ENCODE data around the gene SAXO1. TPM values are rescaled to one million over a fixed set of nuclear protein-coding genes. Genes with fewer than 3 reads are reported as not detected.
"Not testable (repeated sequence)": the region's sequence is repeated elsewhere in the genome, so short reads cannot be mapped to it uniquely, and the experiment has no call there.

Gene SAXO1
- total and polyA plus RNA-seq, 9 donors, result 0.04 to 0.22 (median 0.11) TPM

- Histone ChIP-seq H3K27ac (ENCODE audit: low read length) (no peak overlapping the region), H3K4me3 (ENCODE audit: low read length) (no peak overlapping the region), H3K9me3 (replicated peaks; ENCODE audit: control insufficient read depth, low read depth, low read length) (peaks cover 4% of the 10 kb centered on the region), H3K4me1 (ENCODE audit: control insufficient read depth, insufficient read depth, low read length) (no peaks in the 10 kb centered on the region), H3K36me3 (ENCODE audit: control insufficient read depth, insufficient read depth, low read length) (no peaks in the 10 kb centered on the region), H3K27me3 (ENCODE audit: control insufficient read depth, insufficient read depth, low read length) (no peaks in the 10 kb centered on the region)
- DNase-seq, result no peak
- 86% methylated on average over 14 of the region's 16 CpGs for WGBS (ENCODE audit: insufficient coverage)
Observed at GRCh38 chr9:19000133-19000532, 32.9 kb downstream of the SAXO1 start.

- Histone ChIP-seq H3K9me3 (replicated peaks; ENCODE audit: control insufficient read depth, low read depth, low read length) (peaks cover 4% of the 10 kb centered on the region), H3K4me3 (ENCODE audit: low read length) (no peak overlapping the region), H3K36me3 (ENCODE audit: control insufficient read depth, insufficient read depth, low read length) (no peaks in the 10 kb centered on the region), H3K27me3 (ENCODE audit: control insufficient read depth, insufficient read depth, low read length) (no peaks in the 10 kb centered on the region), H3K27ac (ENCODE audit: low read length) (no peak overlapping the region), H3K4me1 (ENCODE audit: control insufficient read depth, insufficient read depth, low read length) (no peaks in the 10 kb centered on the region)
- DNase-seq, result no peak
- 95% methylated on average over 20 of the region's 28 CpGs for WGBS (ENCODE audit: insufficient coverage)
Observed at GRCh38 chr9:18999173-18999785, 33.7 kb downstream of the SAXO1 start.

GRCh38 chr9:18997151-18997550 is 35.9 kb downstream of the SAXO1 start:
- Histone ChIP-seq H3K4me3 (ENCODE audit: low read length) (no peak overlapping the region), H3K27me3 (ENCODE audit: control insufficient read depth, insufficient read depth, low read length) (no peaks in the 10 kb centered on the region), H3K4me1 (ENCODE audit: control insufficient read depth, insufficient read depth, low read length) (no peaks in the 10 kb centered on the region), H3K27ac (ENCODE audit: low read length) (no peak overlapping the region), H3K9me3 (replicated peaks; ENCODE audit: control insufficient read depth, low read depth, low read length) (peaks cover 4% of the 10 kb centered on the region), H3K36me3 (ENCODE audit: control insufficient read depth, insufficient read depth, low read length) (no peaks in the 10 kb centered on the region)
- WGBS (ENCODE audit: insufficient coverage), result no CpG with 5 or more reads among the region's 2 CpGs
- no peak for DNase-seq

GRCh38 chr9:18996211-18996610 is 36.8 kb downstream of the SAXO1 start:
- H3K27me3 ChIP-seq (ENCODE audit: control insufficient read depth, insufficient read depth, low read length), result no peaks in the 10 kb centered on the region
- H3K4me1 ChIP-seq (ENCODE audit: control insufficient read depth, insufficient read depth, low read length), result no peaks in the 10 kb centered on the region
- no peak overlapping the region for H3K27ac ChIP-seq (ENCODE audit: low read length)
- no peak overlapping the region for H3K4me3 ChIP-seq (ENCODE audit: low read length)
- peaks cover 4% of the 10 kb centered on the region for H3K9me3 ChIP-seq (replicated peaks; ENCODE audit: control insufficient read depth, low read depth, low read length)
- H3K36me3 ChIP-seq (ENCODE audit: control insufficient read depth, insufficient read depth, low read length), result no peaks in the 10 kb centered on the region
- no CpG with 5 or more reads among the region's 3 CpGs for WGBS (ENCODE audit: insufficient coverage)
- DNase-seq, result no peak

GRCh38 chr9:18994263-18994916 is 38.6 kb downstream of the SAXO1 start:
- no peaks in the 10 kb centered on the region for H3K36me3 ChIP-seq (ENCODE audit: control insufficient read depth, insufficient read depth, low read length)
- H3K27ac ChIP-seq (ENCODE audit: low read length), result no peak overlapping the region
- DNase-seq, result no peak
- no peak overlapping the region for H3K4me3 ChIP-seq (ENCODE audit: low read length)
- WGBS (ENCODE audit: insufficient coverage), result 23% methylated on average over 3 of the region's 10 CpGs
- peaks cover 4% of the 10 kb centered on the region for H3K9me3 ChIP-seq (replicated peaks; ENCODE audit: control insufficient read depth, low read depth, low read length)
- H3K4me1 ChIP-seq (ENCODE audit: control insufficient read depth, insufficient read depth, low read length), result no peaks in the 10 kb centered on the region
- no peaks in the 10 kb centered on the region for H3K27me3 ChIP-seq (ENCODE audit: control insufficient read depth, insufficient read depth, low read length)

DNA sequence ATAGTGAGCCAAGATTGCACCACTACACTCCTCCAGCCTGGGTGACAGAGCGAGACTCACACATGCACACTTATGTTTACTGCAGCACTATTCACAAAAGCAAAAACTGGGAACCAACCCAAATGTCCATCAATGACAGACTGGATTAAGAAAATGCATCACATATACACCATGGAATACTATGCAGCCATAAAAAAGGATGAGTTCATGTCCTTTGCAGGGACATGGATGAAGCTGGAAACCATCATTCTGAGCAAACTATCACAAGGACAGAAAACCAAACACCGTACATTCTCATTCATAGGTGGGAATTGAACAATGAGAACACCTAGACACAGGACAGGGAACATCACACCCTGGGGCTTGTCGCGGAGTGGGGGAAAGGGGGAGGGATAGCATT is 41.8 kb downstream of the SAXO1 start:
- not testable (repeated sequence) for H3K4me1 ChIP-seq (ENCODE audit: control insufficient read depth, insufficient read depth, low read length); H3K27ac ChIP-seq (ENCODE audit: low read length); H3K27me3 ChIP-seq (ENCODE audit: control insufficient read depth, insufficient read depth, low read length); DNase-seq; H3K36me3 ChIP-seq (ENCODE audit: control insufficient read depth, insufficient read depth, low read length); H3K4me3 ChIP-seq (ENCODE audit: low read length); H3K9me3 ChIP-seq (replicated peaks; ENCODE audit: control insufficient read depth, low read depth, low read length)
- WGBS (ENCODE audit: insufficient coverage), result 100% methylated on average over 1 of the region's 4 CpGs

- Histone ChIP-seq H3K27ac (ENCODE audit: low read length) (no peak overlapping the region), H3K4me3 (ENCODE audit: low read length) (no peak overlapping the region), H3K9me3 (replicated peaks; ENCODE audit: control insufficient read depth, low read depth, low read length) (no peaks in the 10 kb centered on the region), H3K36me3 (ENCODE audit: control insufficient read depth, insufficient read depth, low read length) (no peaks in the 10 kb centered on the region), H3K27me3 (ENCODE audit: control insufficient read depth, insufficient read depth, low read length) (no peaks in the 10 kb centered on the region), H3K4me1 (ENCODE audit: control insufficient read depth, insufficient read depth, low read length) (peaks cover under 1% of the 10 kb centered on the region)
- 93% methylated on average over 3 of the region's 5 CpGs for WGBS (ENCODE audit: insufficient coverage)
- DNase-seq, result no peak
Observed at GRCh38 chr9:18990494-18990893, 42.5 kb downstream of the SAXO1 start.

DNA sequence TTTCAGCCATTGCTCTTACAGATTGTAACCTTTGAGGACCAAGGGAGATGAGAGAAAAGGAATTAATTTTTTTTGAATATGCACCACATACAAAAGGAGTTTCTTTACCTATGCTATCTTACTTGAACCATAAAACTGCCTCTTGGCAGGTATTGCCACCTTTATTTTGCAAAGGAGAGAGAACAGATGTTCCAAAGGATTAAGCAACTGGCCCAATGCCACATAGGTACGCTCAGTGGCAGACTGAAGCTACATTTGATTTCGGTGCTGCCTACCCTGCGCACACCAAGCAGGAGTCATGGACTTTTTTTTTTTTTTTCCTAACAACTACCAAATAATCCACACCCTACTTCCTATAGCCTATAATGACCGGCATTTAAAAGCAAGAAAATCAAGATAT is 43.1 kb downstream of the SAXO1 start:
- Histone ChIP-seq H3K27ac (ENCODE audit: low read length) (no peak overlapping the region), H3K36me3 (ENCODE audit: control insufficient read depth, insufficient read depth, low read length) (no peaks in the 10 kb centered on the region), H3K27me3 (ENCODE audit: control insufficient read depth, insufficient read depth, low read length) (no peaks in the 10 kb centered on the region), H3K4me1 (ENCODE audit: control insufficient read depth, insufficient read depth, low read length) (peaks cover 2% of the 10 kb centered on the region), H3K4me3 (ENCODE audit: low read length) (no peak overlapping the region), H3K9me3 (replicated peaks; ENCODE audit: control insufficient read depth, low read depth, low read length) (no peaks in the 10 kb centered on the region)
- WGBS (ENCODE audit: insufficient coverage), result 80% methylated on average over 1 of the region's 4 CpGs
- DNase-seq, result no peak

- no CpG with 5 or more reads among the region's 2 CpGs for WGBS (ENCODE audit: insufficient coverage)
Observed at GRCh38 chr9:18989097-18989496, 43.9 kb downstream of the SAXO1 start.

DNA sequence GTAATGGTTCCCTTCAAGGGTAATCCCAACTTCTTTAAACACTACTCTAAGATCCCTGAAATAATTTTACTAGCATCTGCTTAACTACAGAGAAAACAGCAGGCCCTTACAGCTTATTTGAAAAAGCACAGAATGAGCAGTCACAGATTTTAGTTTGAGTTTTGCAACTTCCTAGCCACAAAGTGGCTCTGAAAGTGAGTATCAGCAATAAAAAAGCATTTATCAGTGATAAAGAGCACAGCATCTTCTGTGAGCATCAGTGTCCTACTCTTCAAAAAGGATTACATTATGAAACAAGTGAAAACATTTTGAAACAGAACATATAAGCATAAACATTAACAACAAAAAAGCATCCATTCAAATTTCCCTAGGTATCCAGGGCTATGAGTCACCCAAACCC is 45.0 kb downstream of the SAXO1 start:
- H3K4me1 ChIP-seq (ENCODE audit: control insufficient read depth, insufficient read depth, low read length), result peaks cover 2% of the 10 kb centered on the region
- no peaks in the 10 kb centered on the region for H3K36me3 ChIP-seq (ENCODE audit: control insufficient read depth, insufficient read depth, low read length)

More at GRCh38 chr9:18989097-18989496, 43.9 kb downstream of the SAXO1 start:
- H3K4me1 ChIP-seq (ENCODE audit: control insufficient read depth, insufficient read depth, low read length), result peaks cover 2% of the 10 kb centered on the region
- H3K27ac ChIP-seq (ENCODE audit: low read length), result no peak overlapping the region
- H3K27me3 ChIP-seq (ENCODE audit: control insufficient read depth, insufficient read depth, low read length), result no peaks in the 10 kb centered on the region
- DNase-seq, result no peak
- H3K36me3 ChIP-seq (ENCODE audit: control insufficient read depth, insufficient read depth, low read length), result no peaks in the 10 kb centered on the region
- no peak overlapping the region for H3K4me3 ChIP-seq (ENCODE audit: low read length)
- peaks cover under 1% of the 10 kb centered on the region for H3K9me3 ChIP-seq (replicated peaks; ENCODE audit: control insufficient read depth, low read depth, low read length)

DNA sequence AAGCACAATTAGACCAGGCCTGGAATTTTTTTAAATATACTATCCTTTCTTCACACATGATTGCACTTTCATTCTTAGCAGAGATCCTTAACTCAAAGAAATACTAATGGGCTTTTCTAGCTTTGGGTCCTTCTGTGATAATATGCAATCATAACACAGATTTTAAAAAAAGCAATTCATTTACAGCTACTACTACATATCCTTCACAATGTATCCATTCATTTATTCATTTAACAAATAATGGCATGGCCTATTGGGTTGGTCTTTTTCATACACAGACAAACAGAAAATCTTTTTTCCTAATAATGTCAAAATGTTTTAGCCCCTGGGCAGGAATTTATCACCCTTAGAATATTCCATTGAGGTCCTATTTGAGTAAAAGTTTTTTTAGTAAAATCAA is 47.0 kb downstream of the SAXO1 start:
- Histone ChIP-seq H3K9me3 (replicated peaks; ENCODE audit: control insufficient read depth, low read depth, low read length) (peaks cover 6% of the 10 kb centered on the region), H3K4me1 (ENCODE audit: control insufficient read depth, insufficient read depth, low read length) (peaks cover 13% of the 10 kb centered on the region), H3K27me3 (ENCODE audit: control insufficient read depth, insufficient read depth, low read length) (no peaks in the 10 kb centered on the region), H3K27ac (ENCODE audit: low read length) (no peak overlapping the region), H3K4me3 (ENCODE audit: low read length) (no peak overlapping the region), H3K36me3 (ENCODE audit: control insufficient read depth, insufficient read depth, low read length) (no peaks in the 10 kb centered on the region)
- DNase-seq, result no peak

More for the DNA sequence above, 45.0 kb downstream of the SAXO1 start:
- Histone ChIP-seq H3K27ac (ENCODE audit: low read length) (no peak overlapping the region), H3K4me3 (ENCODE audit: low read length) (no peak overlapping the region), H3K27me3 (ENCODE audit: control insufficient read depth, insufficient read depth, low read length) (no peaks in the 10 kb centered on the region), H3K9me3 (replicated peaks; ENCODE audit: control insufficient read depth, low read depth, low read length) (peaks cover 6% of the 10 kb centered on the region)
- no peak for DNase-seq

All from muscle of leg (tissue), 11 donors.